HG03108 (cell line): ENCODE measurements around the gene TMEM236.
"Not testable (repeated sequence)": the region's sequence is repeated elsewhere in the genome, so short reads cannot be mapped to it uniquely, and the experiment has no call there.

Experiments
- ATAC-seq: cut with Tn5 transposase; IDR thresholded peaks from one replicate; pipeline ENCODE4 v1.9.1; 2021; ENCODE audit warnings: moderate library complexity; ENCODE audit not compliant: unreplicated experiment

TMEM236 gene, protein sequence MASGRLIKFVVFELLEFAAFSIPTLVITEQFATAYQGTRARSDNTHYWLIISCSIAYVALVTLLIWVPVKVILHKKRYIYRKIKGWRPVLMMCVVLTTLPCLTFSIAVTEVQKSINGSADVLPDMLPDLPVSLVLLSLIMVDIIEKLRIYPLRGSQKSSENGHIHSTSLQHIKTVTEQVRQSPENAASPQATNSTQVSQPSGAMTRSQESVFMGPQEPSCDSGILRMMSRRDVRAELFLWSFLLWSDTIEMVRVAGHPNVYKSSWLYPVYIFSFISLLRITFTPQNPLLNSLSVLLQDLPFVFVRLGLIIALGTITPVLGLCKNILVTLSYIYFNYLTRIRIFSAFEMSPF

DNA sequence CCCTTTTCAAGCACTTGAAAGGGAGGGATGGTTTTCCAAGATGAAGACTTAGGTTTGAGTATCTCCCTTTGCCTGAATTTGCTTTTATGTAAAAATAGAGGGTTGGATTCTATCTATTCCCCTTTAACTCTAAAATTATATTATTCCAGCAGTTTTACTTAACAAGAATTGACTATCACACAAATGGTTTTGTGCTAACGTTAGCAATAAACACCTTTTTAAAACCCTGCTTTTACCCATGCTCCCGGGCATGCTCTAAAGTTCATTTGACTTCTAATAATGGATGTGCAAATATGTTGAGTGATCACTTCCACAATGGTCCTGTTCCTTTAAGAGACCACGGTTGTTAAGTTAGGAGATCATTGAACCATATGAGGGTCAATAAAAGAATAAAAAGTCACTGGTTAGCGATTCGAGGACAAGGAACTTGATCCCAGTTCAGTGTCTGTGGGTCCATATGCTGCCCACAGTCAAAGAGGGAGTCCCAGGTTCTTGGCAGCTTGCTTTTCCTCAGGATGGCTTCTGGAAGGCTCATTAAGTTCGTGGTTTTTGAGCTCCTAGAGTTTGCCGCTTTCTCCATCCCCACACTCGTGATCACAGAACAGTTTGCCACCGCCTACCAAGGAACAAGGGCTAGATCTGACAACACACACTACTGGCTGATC is at the start of gene TMEM236:
Gene TMEM236, plus strand, starts transcription at position 421 of the 665 bp plus-strand sequence. Its CDS starts 95 bp downstream, at position 516.
- ATAC-seq: no peak

DNA sequence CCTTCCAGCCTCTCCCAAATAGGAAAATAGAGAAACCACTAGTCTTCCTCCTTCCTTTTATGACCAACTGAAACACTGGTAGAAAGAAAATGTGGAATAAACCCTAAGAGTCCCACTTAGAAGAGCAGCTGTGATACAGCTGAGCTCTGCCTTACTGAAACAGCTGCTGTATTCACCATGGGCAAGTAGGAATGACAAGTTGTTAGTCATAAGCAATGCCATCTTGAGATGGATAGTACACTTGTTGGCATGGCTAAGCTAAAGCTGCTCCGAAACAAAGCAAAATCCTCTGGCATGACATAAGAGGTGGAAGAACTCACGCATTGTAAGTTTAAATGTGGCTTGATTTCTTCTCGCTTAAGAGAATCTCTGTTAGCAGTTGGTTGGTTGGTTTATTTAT is 48.3 kb upstream of the TMEM236 start:
- ATAC-seq: no peak

DNA sequence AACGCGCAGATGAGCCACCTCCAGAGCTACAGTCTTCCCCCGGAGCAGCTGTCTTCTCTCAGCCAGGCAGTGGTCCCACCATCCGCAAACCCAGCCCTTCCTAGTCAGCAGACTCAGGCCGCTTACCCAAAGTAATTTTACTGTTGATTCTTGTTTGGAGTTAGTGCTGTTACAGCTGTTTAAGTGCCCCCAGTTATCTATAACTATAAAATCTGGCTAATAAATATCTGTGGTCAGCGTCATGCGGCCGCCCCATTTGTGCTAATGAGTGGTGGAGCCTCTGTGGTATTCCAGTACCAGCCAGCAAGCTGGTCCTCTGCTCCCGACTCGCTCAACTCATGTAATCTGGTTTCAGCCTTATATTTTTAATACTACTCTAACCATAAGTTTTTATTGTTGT is 43.2 kb upstream of the TMEM236 start:
- ATAC-seq: no peak

DNA sequence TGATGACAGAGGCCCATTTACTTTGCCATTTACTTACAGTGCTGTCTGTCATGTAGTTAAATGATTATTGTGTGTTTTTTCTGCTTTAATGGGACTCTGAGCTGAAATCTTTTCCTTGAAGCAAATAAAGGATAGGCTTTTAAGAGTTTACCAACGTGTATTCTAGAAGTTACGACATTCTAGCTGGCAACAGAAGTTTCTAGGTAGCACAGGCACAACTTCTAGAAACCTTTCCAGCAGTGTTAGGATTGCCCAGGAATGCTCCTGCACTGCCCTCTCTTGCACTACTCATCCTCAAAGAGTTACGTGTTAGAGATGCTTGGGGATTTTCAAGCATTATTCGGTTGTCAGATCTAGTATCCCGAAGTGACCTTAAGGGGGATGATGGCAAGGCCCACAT is 42.5 kb upstream of the TMEM236 start:
- no peak for ATAC-seq

DNA sequence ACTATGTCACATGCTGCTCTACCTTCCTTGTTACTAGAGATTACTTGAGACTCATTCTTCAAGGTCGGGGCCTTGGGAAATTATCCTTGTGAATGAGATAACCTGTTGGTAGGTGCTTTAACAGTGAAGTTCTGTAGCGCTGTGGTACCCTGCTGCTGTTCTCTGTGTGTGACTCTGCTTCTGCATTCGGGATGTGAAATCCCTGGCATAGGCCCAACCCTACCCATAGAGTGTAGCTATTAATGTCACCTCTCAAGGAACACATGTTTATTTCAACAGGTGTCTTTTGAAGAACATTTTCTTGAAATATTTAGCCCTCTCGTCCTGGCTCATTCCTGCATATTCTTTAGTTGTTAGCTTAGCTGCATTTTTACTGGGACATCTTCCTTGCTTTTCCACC is 41.8 kb upstream of the TMEM236 start:
- no peak for ATAC-seq

DNA sequence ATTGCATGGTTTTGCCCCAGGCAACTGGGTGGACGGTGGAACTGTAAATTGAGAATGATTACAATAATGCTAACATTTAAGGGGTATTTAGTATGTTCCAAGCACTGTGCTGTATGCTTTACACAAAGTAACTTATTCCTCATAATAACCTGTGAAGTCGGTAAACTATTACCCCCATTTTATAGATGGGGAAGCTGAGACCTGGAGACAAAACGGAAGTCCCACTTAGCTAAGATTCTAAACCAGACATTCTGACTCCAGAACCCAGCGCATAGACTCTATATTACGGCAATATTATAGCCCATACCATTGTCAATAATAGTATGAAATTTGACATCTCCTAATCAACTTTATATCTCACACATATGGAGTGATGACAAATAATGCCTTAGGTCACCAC is 39.9 kb upstream of the TMEM236 start:
- ATAC-seq: no peak

DNA sequence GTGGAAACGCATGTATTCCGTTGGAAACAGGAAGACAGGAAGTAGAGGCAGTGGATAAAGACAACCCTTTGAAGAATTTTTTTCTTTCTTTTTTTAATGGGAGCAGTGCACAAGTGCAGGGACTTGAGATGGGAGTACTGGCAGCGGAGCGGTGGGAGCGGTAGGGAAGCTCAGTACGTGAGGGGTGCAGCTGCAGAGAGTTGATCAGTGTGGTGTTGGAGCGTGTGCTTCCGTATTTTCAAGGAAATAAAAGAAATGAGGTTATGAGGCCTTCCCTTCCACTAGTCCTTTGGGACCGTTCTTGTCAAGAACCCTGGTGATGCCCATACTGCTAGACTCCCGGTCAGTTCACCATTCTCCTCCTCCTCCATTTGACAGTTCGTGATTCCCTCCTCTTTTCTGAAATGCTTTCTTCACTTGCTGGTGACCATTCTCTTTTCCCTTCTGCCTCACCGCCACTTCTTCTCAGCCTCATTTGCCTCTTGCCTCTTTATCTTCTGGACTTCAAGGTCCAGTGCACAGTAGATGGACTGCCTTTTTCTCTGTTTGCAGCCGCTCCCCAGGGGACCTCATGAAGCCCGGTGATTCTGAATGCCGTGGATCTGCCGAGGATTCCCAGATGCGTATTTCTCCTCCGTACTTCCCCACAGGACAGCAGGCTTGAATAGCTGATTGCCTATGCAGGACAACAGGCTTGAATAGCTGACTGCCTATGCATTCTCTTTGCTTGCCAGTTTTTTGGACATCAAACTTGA is 39.1 kb upstream of the TMEM236 start:
- ATAC-seq: no peak

DNA sequence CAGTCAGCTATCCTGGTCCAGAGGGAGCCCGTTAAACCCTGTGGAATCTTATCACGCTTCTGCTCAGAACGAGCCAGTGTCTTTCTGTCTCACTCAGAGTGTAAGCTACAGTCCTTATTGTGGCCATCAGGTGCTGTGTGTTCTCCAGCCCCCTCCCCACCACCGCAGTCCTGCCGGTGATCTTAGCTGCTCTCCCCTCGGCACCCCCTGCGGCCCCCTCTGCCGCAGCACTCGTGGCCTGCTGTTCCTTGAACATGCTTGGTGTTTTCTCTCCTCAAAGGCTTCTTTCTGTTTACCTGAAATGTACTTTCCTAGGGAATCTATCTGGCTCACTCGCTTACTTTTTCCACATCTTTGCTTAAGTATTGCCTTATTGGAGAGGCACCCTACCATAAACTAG is 38.2 kb upstream of the TMEM236 start:
- no peak for ATAC-seq

DNA sequence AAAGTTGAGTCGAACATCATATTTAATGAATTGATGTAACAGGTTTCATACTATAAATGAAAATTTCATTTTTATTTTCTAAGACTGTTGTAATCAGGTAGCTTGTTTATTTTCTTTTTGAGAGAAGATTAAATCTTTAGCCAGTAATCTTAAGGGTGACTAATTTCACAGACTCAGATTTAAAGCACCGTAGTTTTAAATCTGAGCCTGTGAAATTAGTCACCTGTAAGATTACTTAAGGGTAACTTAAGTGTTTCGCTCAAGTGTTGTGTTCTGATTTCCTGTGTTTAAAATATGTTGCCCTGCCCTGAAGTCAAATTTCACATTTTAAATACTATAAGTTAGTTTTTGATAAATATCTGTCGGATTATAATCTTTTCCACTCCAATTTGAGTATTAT is 35.8 kb upstream of the TMEM236 start:
- no peak for ATAC-seq

DNA sequence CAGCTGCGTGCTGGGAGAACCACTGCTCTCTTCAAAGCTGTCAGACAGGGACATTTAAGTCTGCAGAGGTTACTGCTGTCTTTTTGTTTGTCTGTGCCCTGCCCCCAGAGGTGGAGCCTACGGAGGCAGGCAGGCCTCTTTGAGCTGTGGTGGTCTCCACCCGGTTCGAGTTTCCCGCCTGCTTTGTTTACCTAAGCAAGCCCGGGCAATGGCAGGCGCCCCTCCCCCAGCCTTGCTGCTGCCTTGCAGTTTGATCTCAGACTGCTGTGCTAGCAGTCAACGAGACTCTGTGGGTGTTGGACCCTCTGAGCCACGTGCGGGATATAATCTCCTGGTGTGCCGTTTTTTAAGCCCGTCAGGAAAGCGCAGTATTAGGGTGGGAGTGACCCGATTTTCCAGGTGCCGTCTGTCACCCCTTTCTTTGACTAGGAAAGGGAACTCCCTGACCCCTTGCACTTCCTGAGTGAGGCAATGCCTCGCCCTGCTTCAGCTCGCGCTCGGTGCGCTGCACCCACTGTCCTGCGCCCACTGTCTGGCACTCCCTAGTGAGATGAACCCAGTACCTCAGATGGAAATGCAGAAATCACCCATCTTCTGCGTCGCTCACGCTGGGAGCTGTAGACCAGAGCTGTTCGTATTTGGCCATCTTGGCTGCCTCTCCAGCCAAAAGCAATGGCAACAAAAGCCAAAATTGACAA is 29.5 kb upstream of the TMEM236 start:
- not testable (repeated sequence) for ATAC-seq

DNA sequence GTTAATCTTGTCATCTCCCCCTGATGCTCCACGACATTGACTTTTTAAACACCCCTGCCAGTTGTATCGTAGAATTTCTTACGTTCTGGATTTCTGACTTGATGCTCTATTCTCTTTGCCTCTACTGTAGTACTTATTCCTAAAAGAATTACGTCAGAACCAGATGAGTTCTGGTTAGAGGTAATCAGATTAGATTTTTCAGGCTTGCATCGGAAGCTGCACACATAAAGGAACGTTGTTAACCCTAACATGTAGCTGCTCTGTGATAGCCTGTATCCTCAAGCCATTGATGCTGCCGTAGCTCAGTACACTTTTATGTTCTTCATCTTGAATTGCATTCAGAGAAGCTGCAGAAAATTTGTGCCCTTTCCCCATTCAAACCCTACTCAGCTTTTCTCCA is 26.3 kb upstream of the TMEM236 start:
- ATAC-seq: no peak

DNA sequence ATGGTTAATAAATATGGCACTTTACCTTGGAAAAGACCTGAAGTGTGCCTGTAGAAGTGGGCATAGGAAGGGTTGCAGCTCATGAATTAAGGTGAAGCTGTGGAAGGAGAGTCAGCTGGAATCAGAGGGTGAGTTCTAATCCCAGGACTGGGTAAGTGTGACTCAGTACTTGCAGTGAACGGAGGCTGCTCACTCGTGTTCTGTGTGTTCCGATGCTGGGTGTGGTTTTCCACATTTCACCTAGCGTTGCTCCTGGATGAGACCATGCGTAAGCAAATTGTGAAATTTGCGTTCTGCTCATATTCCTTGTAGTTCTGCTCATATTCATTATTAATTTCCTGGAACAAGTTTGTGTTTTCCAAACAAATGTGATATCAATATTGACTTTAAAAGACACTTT is 22.4 kb upstream of the TMEM236 start:
- ATAC-seq: no peak

DNA sequence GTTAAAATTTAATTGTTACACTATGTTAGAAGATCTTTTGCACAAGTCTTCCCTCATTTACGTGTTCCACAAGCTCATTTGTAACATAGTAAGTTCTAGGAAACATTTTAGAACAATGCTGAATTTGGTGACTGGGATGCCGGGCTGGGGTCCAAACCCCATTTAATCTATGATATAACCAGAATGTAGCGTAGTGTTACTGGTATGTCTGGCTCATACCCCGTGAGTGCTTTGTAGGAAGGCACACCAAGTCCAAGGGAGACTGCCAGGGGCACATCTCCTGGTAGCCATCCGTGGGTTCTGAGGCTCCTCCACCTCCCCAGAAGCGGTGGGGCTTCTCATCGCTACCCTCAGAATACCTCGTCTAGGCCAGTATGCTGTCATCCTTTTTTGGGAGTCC is 21.3 kb upstream of the TMEM236 start:
- ATAC-seq: no peak

DNA sequence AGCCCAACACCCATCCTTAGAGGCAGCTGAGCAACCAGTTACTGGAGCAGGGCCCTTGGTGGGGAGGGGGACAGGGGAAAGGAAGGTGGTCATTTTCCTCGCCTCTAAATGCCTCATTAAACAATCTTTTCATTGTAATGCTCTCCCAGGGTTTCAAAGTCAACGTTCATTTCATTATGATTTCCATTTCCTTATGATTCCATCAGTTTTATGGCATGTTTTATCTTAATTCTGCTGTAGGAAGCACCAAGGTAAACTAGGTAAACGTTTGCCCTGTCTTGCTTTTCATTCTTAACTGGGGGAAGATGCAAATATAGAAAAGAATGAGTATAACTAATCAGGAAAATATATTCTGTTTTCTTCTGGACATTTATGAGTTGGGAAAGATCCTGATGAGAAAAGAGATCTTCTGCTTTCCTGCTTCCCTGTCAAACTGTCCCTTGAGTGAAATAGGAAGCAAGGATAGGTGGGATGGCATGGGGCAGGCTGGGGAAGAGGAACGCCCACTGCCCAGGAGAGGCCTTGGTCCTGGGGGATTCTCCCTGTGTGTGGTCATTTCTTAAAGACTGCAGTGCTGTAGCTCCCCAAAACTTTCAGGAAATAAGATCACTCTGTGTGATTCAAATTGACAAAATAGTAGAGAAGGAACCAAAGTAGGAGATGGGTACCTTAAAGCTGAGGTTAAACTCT is 20.5 kb upstream of the TMEM236 start:
- no peak for ATAC-seq

DNA sequence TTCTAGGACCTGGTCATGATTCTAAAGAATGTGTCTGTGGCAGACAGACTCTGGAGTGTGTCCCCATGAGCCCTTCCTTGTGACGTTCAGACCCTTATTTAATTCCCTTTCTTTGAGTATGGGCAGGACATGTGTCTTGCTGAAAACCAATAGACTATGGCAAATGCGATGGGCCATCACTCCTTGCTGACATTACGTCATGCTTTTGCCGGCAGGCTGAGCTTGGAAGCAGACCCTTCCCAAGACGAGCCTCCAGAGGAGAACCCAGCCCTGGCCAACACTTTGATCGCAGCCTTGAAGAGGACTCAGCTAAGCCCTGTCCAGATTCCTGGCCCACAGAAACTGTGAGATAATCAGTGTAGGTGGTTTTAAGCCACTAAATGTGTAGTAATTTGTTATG is 18.4 kb upstream of the TMEM236 start:
- no peak for ATAC-seq

DNA sequence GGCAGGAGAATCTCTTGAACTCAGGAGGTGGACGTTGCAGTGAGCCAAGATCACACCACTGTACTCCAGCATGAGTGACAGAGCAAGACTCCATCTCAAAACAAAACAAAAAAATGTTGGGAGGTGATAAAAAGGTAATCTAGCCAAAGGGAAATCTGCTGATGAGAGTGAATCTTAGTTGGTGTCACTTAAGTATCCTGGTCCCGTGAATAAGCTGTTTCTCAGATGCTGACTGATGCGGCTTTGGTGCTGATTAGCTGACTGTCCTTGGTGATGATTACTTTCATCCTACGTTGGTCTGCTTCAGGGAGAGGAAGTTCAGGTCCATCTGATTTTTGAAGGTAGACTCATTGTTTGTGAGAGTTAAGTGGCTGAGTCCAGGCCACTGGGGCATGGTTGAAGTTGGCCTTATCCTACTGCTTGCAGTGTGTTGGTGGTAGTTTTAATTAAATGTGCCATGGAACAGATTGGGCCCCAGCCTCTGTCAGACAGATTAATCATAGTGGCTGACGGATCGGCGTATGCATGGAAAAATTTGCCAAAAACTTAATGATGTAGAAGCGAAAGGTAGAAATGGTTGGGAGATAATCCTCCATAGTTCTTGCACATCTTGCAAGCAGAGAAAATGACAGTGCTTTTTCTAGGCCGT is 17.4 kb upstream of the TMEM236 start:
- no peak for ATAC-seq

DNA sequence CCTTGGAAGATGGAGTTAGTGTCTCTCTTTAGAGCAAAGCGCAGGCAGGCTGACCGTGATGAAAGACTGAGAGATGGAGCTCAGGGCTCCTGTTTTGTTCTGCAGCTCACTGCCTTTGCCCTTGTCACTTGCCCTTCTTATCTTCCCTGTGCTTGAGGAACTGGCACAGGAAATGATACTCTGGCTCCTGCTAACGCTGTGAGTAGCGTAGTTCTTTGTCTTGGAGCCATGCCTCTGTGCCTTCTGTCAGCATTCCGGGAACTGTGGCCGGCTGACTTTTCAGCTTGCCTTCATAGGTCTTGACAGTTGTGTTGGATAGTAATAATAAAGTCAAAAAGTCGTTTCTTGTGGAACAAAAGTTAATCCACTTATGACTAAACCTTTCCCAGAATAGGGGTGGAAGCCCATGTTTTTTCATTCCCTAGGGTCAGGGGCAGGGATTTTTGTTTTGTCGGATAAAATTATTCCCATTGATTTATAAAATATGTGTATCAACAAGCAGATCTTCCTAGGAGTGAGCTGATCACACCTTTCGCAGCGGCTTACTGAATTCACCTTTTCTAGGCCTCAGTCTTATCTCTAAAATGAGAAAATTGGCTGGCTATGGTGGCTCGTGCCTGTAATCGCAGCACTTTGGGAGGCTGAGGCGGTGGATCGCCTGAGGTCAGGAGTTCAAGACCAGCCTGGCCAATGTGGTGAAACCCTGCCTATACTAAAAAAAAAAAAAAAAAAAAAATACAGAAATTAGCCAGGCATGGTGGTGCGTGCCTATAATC is 16.6 kb upstream of the TMEM236 start:
- no peak for ATAC-seq

DNA sequence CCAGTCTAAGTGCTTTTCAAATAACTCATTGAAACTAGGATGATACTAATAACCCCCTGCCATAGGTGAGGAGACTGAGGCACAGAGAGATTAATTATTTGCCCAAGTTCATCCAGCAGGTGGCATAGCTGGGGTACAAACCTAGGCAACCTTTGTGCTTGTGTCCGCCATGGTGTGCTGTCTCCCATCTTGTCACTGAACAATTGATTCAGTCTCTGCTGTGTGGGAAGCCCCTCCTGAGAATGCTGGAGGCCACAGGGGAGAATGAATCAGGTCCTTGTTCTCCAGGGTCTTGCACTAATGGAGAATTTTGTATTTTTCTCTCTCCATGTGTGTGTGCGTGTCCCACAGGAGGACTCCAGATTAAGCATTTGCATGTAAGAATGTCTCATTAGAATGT is 15.8 kb upstream of the TMEM236 start:
- ATAC-seq: no peak
